A172 (cell line): ENCODE results near the gene PCNA. TPM values are rescaled to one million over a fixed set of nuclear protein-coding genes. Genes with fewer than 3 reads are reported as not detected.
"Not testable (repeated sequence)": the region's sequence is repeated elsewhere in the genome, so short reads cannot be mapped to it uniquely, and the experiment has no call there.

Experiments
- DNase-seq: peaks from one replicate; pipeline ENCODE4 v3.0.0-alpha.2; 2015; ENCODE audit warnings: low spot score
- total RNA-seq: library from RNA; depleted of rRNA; stranded (reverse); fragments of >200 nt; shearing (Covaris generic); gene quantifications from 2 replicates; pipeline ENCODE4 v1.2.3, GENCODE V29; 2014

Gene PCNA
- total RNA-seq, 1 experiment from 2014 or later = 524 TPM

DNA sequence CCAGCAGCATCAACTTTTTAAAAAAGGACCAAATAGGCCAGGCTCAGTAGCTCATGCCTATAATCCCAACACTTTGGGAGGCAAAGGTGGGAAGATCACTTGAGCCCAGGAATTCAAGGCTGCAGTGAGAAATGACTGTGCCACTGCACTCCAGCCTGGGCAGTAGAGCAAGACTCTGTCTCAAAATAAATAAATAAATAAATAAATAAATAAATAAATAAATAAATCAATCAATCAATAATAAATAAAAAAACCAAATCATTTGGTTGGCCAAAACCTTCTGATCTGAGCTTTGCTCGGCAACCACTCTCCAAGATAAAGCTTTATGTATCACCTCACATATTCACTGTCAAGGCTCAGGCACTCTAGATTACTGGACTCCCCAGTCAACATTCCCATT is 20.7 kb downstream of the PCNA start:
- not testable (repeated sequence) for DNase-seq

DNA sequence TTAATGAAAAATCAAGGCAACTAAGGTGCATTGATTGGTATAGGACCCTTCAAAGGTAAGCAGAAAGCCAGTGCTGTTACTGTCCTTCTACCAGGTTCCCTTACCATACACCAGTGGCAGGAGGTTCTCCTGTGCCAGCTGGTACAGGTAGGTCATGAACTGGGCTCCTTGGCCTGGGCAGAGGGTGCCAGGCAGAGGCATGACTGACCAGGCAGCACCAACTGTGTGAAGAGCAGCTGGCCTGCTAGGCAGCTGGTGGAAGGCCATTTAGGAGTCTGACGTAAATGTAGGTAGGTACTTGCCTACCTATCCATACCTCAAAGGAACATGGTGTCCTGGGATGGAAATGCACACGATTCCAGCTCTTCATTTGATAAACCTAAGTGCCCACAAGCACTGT is 23.3 kb downstream of the PCNA start:
- no peak for DNase-seq

DNA sequence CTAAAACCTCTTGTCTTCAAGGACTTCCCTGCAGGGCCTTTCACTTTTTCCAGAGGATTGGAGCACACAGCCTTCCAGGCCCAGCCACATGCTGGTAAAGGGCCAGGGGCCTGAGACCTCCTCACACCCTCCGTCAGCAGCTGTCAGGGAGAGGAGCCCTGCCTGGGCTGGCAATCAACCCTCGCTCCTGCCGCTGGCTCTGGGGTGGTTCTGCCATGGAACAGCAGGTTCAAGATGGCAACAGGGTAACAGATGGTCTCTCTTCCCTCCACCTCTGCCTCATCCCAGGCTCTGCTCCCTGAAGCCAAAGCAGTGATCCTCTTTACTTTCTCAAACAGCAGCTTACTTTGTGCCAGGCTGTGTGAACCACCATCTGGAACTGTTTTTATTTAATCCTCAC is 23.8 kb downstream of the PCNA start:
- DNase-seq = no peak

DNA sequence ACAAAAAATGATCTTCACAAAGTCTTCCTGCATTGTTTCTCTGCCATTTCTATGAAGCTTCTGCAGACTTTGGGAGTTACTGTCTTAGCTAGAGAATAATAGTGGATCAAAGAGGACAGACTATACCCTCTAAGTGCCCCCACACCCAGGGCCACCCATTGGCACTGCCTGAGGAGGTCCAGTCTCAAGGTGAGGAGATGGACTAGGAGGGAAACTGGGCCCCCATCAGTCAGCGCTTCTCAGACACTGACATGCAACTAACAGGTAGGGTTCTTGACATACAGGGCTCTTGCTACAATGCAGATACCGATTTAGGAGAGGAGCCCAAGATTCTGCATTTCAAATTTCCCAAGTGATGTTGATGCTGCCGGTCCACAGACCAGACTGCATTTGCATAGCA is 24.3 kb downstream of the PCNA start:
- DNase-seq = no peak

DNA sequence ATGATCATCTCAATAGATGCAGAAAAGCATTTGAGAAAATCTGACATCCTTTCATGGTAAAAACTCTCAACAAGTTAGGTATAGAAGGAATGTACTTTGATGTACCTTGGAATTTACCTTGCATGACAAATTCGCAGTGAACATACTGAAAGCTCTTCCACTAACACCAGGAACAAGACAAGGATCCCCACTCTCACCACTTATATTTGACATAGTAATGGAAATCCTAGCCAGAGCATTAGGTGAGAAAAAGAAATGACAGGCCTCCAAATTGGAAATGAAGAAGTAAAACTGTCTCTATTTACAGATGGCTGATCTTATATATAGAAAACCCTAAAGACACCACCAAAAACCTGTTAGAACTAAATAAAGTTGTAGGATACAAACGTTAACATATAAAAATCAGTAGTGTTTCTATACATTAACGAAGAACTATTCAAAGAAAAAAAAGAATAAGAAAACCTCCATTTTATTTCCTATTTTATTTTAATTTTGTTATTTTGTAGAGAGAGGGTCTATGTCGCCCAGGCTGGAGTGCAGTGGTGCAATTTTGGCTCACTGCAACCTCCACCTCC is 26.9 kb downstream of the PCNA start:
- DNase-seq = no peak

DNA sequence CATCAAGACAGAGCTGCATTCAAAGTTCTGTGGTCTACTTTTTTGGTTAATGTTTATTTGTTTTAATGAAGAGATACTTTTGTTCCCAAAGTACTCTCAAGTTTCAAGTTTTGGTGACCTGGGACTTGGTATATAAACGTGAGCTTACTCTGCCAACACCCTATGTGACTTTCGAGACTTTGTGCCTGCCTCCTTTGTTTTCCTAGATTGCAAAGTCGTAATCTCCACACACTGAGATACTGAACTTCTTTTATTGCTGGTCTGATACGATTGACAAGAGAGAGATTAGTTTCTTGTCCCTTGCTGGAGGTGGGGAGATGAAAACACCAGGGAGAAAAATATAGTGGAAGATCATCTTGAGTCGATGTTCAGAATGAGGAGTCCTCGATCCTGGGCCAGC is 27.9 kb downstream of the PCNA start:
- DNase-seq = no peak

DNA sequence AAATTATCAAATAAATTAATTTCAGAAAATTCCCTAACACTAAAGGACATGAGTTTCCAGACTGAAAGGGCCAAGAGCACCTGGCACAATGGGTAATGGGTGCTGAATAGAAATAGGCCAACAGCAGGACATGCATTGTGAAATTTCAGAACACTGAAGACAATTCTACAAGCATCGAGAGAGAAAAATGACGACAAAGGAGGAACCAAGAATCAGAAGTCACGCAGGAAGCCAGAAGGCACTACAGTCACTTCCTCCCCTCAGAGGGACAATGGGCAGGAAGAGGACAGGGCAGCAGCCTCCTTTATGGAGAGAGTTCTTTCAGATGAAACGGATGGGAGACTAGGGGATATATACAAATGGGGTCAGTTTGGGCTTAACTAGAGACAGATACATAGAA is 29.6 kb downstream of the PCNA start:
- DNase-seq = no peak

DNA sequence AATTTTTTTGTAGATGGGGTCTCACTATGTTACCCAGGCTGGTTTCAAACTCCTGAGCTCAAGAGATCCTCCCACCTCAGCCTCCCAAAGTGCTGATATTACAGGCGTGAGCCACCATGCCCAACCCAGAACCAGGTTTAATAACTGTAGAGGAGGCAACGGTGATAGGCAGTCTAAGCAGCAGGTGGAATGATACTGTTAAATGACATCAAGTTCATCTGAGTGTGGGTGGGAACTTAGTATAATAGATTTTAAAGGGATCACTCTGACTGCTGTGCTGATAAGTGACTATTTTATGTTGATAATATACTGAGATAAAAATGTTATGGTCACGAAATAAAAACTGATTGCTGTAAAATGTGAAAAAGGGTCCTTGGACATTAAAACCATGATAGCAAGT is 31.1 kb downstream of the PCNA start:
- no peak for DNase-seq

DNA sequence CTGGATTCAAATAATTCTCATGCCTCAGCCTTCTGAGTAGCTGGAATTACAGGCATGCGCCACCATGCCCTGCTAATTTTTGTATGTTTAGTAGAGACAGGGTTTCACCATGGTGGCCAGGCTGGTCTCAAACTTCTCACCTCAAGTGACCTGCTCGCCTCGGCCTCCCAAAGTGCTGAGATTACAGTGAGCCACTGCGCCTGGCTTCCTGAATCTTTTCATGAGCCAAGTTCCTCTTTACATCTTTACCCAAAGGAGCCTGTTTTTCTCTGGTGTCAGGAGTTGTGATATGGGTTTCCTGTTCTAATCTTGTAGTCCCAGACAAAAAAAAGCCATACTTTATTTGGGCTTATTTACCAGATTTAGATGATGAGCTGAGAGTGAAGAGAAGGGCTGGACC is 34.4 kb downstream of the PCNA start:
- no peak for DNase-seq

DNA sequence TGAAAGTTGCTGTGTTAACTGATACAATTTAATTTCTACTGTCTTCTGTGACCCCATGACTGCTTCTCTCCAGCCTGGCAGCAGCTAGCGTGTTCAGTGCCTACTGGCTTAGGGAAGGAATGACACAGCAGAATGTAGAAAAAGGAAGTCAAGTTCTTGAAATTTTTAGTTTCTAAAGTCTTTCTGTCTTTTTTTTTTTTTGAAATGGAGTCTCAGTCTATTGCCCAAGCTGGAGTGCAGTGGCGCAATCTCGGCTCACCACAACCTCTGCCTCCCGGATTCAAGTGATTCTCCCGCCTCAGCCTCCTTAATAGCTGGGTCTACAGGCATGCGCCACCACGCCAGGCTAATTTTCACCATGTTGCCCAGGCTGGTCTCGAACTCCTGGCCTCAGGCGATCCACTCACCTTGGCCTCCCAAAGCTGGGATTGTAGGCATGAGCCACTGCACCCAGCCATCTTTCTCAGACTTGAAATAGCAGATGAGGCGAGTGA is 39.3 kb downstream of the PCNA start:
- DNase-seq = peak; percentile 24

DNA sequence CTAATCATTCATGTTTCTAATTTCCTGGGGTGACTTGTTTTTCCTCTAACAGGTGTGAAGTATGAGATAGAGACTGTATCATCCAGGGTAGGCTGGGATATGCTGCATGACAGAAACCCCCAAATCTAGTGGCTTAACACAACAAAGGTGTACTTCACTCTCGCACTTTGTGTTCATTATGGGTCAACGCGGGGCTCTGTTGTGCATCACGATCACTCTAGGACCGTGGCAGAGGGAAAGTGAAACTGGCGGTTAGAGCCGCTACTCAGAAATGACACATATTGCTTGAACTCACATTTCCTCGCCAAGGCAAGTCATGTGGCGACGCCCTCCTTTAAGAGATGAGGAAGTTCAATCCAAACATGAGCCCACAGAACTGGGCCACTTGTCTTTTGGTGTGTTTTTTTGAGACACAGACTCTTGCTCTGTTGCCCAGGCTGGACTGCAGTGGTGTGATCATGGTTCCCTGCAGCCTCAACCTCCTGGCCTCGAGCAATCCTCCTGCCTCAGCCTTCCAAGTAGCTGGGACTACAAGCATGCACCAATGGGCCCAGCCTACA is 41.3 kb downstream of the PCNA start:
- DNase-seq = peak; percentile 75

DNA sequence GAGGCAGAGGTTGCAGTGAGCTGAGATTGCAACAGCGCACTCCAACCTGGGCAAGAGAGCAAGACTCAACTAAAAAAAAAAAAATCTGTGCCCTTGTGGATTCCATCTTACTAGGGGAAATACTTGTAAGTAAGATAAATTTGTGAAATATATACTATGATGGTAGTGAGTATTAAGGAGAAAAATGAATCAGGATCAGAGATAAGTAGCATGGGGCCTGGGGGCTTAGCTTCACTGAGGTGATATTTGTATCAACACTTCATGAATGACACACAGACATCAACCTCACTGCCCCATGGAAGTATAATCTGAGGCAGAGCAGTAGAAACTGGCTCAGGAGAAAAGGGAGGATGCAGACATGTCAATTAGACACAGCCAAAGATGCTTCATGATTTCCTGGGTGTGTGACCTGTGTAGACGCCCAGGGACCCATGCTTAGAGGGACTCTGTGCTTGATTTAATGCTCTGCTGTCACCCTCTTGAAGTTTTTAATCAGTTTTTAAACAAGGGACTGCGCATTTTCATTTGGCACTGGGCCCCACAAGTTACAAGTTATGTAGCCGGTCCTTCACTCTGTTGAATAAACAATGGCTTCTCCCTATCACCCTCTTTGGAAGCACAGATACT is 41.9 kb downstream of the PCNA start:
- peak; percentile 29 for DNase-seq

DNA sequence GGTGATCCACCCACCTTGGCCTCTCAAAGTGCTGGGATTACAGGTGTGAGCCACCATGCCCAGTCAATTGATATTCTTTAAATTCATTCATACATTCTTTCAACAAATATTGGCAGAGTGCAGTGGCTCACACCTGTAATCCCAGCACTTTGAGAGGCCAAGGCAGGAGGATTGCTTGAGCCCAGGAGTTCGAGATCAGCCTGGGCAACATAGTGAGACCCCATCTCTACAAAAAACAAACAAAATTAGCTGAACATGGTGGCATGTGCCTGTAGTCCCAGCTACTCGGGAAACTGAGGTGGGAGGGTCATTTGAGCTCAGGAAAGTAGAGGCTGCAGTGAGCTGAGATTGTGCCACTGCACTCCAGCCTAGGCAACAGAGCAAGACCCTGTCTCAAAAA is 42.8 kb downstream of the PCNA start:
- not testable (repeated sequence) for DNase-seq

DNA sequence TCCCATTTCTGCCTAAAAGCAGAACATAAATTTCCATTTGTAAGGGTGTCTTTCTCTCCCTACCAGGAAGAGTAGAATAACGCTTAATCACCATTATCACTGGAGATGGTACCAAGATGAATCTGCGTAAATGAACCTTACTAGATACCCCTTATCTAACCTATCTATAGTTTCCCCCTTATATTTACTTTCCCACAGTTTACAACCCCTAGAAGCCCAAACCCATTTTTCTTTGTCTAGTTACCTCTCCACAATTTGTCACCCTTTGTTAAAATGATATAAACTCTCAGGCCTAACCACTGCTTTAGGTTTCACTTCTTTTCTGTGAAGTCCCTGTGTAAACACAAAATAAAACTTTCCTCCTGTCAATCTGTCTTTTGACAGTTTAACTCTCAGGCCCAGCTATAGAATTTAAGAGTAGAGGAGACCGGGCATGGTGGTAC is 45.5 kb downstream of the PCNA start:
- DNase-seq = no peak

DNA sequence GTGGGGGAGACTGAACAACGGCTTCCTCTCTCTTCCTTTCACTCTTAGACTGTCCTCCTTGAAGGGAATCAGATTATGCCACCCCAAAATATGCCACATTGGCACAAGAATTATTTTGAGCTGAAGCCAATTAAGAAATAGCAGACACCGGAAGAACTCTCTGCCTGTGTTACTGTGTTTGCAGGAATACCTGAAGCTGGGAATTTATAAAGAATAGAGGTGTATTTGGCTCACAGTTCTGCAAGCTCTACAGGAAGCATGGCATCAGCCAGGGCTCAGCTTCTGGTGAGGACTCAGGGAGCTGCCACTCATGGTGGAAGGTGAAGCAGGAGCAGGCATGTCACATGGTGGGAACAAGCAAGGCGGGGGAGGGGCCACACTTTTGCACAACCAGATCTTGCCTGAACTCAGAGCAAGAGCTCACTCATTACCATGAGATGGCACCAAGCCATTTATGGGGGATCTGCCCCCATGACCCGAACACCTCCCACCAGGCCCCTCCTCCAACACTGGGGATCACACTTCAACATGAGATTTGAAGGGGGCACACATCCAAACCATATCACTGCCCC is 46.0 kb downstream of the PCNA start:
- no peak for DNase-seq

DNA sequence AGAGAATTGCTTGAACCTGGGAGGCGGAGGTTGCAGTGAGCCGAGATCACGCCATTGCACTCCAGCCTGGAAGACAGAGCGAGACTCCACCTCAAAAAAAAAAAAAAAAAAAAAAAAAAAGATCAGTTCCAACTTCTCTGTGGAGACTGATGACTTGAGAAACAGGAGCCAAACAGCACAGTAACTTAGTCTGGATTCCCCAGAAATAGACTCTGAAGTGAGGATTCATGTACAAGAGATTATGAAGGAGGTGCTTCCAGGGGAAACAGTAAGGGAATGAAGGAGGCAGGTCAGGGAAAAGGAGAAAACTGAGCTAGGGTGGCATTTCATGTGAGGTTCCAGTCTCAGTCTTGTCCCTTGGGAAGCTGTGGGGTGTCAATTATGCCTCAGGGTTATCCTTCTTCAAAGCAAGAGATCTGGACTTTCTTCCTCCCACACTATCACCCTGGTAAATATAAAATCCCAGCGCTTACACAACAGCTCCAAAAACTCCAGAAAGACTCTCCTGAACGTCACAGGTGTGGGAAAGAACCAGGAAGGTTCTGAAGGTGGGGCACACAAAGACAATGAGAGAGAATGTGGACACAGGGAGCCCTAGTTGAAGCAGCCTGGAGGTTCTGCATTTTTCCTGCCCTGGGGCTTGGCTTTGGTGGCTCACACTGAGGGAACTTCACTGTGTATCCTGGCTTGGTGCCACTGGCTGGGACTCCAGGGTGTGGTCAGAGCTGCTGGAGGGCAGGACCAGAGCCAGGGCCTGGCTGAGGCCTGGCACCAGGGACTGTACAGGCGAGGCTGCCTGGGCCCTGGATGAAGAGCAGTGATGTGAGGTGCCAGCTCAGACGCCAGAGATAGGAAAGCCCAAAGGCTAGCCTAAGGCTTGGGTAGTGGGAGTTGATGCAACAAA is 46.8 kb downstream of the PCNA start:
- DNase-seq = peak; percentile 88

DNA sequence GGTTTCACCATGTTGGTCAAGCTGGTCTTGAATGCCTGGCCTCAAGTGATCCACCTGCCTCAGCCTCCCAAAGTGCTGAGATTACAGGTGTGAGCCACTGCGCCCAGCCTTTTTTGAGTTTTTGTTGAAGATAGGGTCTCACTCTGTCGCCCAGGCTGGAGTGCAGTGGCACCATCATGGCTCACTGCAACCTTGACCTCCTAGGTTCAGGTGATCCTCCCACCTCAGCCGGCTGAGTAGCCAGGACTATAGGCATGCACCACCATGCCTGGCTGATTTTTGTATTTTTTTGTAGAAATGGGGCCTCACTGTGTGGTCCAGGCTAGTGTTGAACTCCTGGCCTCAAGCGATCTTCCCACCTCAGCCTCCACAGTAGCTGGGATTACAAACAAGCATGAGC is 47.8 kb downstream of the PCNA start:
- DNase-seq = not testable (repeated sequence)

DNA sequence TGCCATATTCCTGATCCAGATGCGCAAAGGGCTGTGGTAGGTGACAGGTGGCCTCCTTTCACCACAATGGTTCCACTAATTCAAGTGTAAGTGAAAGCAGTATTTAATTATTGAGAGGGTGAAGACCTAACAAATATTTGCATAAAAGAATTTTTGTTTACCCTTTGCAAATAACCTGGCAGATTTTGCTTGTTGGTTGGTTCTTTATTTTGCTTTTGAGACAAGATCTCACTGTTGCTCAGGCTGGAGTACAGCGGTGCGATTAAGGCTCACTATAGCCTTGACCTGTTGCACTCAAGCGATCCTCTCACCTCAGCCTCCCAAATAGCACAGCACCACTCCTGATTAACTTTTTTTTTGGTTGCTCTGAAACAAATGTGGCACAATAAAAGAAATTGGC is 49.2 kb downstream of the PCNA start:
- no peak for DNase-seq

DNA sequence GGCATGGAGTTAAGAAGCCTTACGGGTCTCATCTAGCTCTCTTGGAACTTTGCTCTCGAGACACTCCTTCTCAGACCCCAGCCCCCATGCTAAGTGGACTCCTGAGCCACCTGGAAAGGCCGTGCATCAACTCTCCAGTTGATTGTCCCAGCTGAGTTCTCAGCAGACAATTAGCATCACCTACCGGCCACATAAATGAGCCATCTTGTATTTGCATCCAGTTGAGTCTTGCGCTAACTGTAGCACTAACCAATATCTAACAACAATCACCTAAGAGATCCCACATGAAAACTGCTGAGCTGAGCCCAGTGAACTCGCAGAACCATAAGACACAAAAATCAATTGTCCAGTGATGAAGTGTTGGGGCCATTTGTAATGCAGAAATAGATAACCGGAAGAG is 49.7 kb downstream of the PCNA start:
- no peak for DNase-seq

DNA sequence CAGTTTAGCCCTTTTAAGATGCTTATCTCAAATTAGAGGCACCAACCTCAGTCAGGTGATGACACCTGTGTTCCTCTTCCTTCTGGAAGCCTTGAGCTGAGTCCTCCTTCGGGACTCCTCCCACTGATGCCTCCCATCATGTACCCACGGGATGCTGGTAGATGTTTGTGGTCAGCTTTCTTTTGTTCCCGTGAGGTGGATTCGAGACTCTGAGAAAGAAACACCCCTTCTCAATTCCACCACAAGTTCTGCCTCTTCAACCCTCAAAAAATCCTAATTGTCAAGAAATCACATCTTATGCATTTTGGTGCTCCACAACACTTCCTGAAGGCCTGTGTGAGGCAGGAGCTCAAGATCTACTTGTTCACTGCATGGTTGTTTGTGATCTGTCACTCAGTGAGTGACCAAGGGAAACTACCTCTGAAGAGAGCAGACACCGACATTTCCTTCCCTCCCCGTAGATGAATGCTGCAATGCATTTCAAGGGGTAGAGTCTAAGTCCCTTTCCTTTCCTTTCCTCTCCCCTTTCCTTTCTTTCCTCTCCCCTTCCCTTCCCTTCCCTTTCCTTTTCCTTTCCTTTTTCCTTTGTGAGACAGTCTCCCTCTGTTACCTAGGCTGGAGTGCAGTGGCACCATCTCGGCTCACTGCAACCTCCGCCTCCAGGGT is 50.5 kb downstream of the PCNA start:
- no peak for DNase-seq

DNA sequence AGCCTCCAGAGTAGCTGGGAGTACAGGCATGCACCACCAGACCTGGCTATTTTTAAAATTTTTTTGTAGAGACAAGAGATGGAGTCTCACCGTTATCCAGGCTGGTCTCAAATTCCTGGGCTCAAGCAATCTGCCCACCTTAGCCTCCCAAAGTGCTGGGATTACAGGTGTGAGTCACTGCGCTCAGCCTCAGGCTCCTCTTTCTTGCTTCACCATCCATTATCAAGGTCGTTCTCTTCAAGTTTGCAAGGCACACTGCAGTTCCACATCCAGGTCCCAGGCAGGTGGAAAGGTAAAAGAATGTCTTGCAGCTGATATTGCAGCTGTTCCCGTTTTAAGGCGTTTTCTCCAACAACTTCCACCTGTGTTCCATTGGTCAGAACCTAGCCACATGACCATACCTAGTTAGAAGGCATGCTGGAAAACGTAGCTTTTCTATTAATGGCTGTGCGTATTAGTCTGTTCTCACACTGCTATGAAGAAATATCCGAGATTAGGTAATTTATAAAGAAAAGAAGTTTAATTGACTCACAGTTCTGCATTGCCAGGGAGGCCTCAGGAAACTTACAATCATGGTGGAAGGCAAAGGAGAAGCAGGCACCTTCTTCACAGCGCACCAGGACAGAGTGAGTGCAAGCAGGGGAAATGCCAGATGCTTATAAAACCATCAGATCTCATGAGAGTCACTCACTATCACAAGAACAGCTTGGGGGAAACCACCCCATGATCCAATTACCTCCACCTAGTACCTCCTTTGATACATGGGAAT is 51.7 kb downstream of the PCNA start:
- DNase-seq = no peak
